Peyer's patch (tissue), 4 donors: ENCODE results near the gene GRID2.

Experiments used
- POLR2A ChIP-seq, 2 donors: fragments of 450-650 bp; IDR thresholded peaks; one replicate each; pipeline ENCODE4 v1.5.1; 2017; ENCODE audit warnings: antibody characterized with exemption in 2 of 2, mild to moderate bottlenecking in 2 of 2, moderate library complexity in 2 of 2
- TF ChIP-seq, protein P1 (sequence below), 6 experiments: fragments of 450-650 bp in 4 of 6; fragments of 200-600 bp in 2 of 6; sonication (generic) in 1 of 6; IDR thresholded peaks; one replicate each; pipeline ENCODE4 v1.5.1; 2017 to 2019; ENCODE audit warnings: antibody characterized with exemption in 6 of 6, mild to moderate bottlenecking in 3 of 6, moderate library complexity in 1 of 6

DNA sequence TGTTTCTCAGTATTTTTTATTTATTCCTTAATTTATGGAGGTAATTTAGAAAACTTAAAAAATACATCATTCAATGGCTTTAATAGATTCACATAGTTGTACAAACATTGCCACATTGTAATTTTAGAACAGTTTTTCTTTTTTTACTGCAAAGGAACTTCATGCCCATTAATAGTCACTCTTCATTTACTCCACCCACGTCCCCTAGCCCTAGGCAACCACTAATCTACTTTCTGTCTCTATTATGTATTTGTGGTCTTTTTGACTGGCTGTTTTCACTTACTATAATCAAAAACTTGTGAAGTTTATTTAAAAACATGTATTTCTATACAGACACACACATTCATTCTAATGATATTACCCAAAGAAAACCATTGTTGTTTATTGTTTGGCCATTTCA is 664.8 kb downstream of the GRID2 start:
- TF ChIP-seq, protein P1, sequence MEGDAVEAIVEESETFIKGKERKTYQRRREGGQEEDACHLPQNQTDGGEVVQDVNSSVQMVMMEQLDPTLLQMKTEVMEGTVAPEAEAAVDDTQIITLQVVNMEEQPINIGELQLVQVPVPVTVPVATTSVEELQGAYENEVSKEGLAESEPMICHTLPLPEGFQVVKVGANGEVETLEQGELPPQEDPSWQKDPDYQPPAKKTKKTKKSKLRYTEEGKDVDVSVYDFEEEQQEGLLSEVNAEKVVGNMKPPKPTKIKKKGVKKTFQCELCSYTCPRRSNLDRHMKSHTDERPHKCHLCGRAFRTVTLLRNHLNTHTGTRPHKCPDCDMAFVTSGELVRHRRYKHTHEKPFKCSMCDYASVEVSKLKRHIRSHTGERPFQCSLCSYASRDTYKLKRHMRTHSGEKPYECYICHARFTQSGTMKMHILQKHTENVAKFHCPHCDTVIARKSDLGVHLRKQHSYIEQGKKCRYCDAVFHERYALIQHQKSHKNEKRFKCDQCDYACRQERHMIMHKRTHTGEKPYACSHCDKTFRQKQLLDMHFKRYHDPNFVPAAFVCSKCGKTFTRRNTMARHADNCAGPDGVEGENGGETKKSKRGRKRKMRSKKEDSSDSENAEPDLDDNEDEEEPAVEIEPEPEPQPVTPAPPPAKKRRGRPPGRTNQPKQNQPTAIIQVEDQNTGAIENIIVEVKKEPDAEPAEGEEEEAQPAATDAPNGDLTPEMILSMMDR (IDR thresholded peaks at IDR 0.05), result no peak
- TF ChIP-seq POLR2A (IDR thresholded peaks at IDR 0.05), result no peak
